ENCODE measurements around the gene LINC01488.

DNA sequence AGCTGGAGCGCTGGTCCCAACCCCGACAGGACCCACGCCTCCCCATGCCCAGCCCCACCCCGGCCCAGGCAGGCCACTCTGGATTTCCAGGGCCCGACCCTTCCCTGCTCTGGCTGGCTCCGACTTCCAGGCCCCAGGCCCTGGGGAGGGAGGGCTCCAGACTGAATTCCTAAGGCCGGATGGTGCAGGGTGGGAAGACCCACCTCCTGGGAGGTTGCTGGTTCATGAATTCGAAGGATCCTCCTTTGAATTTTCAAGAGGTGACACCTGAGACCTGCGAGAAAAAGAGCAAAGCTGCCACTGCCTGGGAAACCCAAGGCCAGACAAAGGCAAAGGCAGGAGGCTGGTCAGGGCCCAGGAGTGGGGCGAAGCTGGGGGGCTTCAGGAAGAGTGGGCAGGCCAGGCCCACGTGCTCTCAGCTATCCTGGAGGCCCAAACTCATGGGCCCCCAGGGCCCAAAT, 47.0 kb upstream of the LINC01488 start:
- TF ChIP-seq, protein P1, sequence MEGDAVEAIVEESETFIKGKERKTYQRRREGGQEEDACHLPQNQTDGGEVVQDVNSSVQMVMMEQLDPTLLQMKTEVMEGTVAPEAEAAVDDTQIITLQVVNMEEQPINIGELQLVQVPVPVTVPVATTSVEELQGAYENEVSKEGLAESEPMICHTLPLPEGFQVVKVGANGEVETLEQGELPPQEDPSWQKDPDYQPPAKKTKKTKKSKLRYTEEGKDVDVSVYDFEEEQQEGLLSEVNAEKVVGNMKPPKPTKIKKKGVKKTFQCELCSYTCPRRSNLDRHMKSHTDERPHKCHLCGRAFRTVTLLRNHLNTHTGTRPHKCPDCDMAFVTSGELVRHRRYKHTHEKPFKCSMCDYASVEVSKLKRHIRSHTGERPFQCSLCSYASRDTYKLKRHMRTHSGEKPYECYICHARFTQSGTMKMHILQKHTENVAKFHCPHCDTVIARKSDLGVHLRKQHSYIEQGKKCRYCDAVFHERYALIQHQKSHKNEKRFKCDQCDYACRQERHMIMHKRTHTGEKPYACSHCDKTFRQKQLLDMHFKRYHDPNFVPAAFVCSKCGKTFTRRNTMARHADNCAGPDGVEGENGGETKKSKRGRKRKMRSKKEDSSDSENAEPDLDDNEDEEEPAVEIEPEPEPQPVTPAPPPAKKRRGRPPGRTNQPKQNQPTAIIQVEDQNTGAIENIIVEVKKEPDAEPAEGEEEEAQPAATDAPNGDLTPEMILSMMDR (conservative IDR thresholded peaks at IDR 0.05), result no peak
- TF ChIP-seq ZFX (IDR thresholded peaks at IDR 0.05), result no peak
